Epithelial cell of proximal tubule (primary cell): Measurements from ENCODE around the gene MTSS2. TPM values are rescaled to one million over a fixed set of nuclear protein-coding genes. Genes with fewer than 3 reads are reported as not detected.

Experiments used
- DNase-seq: peaks from one replicate; pipeline ENCODE4 v3.0.0-alpha.2; 2011; ENCODE audit warnings: low read depth
- H3K4me3 ChIP-seq: 2 replicates; pipeline ENCODE4 v1.5.1; 2011; ENCODE audit warnings: low read depth, mild to moderate bottlenecking, low read length
- CTCF ChIP-seq: conservative IDR thresholded peaks from 2 replicates; pipeline ENCODE4 v1.5.1; 2012; ENCODE audit warnings: low read depth, mild to moderate bottlenecking, low read length
- total RNA-seq: library from RNA; depleted of rRNA; stranded (reverse); fragments of >200 nt; gene quantifications from 2 replicates; pipeline ENCODE4 v1.2.3, GENCODE V29; 2015

Gene MTSS2
- total RNA-seq, 1 donor from 2014 or later: 12.6 TPM

GRCh38 chr16:70704586-70704985 is 18.7 kb upstream of the MTSS2 start:
- TF ChIP-seq CTCF: no peak
- no peak overlapping the region for H3K4me3 ChIP-seq
- DNase-seq: no peak

- DNase-seq: no peak
- no peak for TF ChIP-seq CTCF
Measured at GRCh38 chr16:70703835-70704381, 18.1 kb upstream of the MTSS2 start.

GRCh38 chr16:70703041-70703834 is 17.4 kb upstream of the MTSS2 start:
- no peak for DNase-seq
- TF ChIP-seq CTCF: peak; percentile 20
- H3K4me3 ChIP-seq: no peak overlapping the region

More at GRCh38 chr16:70703835-70704381, 18.1 kb upstream of the MTSS2 start:
- H3K4me3 ChIP-seq: no peak overlapping the region

- no peak for TF ChIP-seq CTCF
- DNase-seq: no peak
Measured at GRCh38 chr16:70702624-70703023, 16.8 kb upstream of the MTSS2 start.

GRCh38 chr16:70701998-70702397 is 16.1 kb upstream of the MTSS2 start:
- H3K4me3 ChIP-seq: no peak overlapping the region
- TF ChIP-seq CTCF: no peak
- DNase-seq: no peak

More at GRCh38 chr16:70702624-70703023, 16.8 kb upstream of the MTSS2 start:
- H3K4me3 ChIP-seq: no peak overlapping the region

GRCh38 chr16:70701596-70701995 is 15.7 kb upstream of the MTSS2 start:
- no peak overlapping the region for H3K4me3 ChIP-seq
- TF ChIP-seq CTCF: no peak
- DNase-seq: no peak

GRCh38 chr16:70701036-70701435 is 15.2 kb upstream of the MTSS2 start:
- no peak for DNase-seq
- no peak overlapping the region for H3K4me3 ChIP-seq
- TF ChIP-seq CTCF: no peak
